ENCODE data around the gene KRT16. TPM values are rescaled to one million over a fixed set of nuclear protein-coding genes. Genes with fewer than 3 reads are reported as not detected.
"Not testable (repeated sequence)": the region's sequence is repeated elsewhere in the genome, so short reads cannot be mapped to it uniquely, and the experiment has no call there.

KRT16 gene
- total RNA-seq, 2 donors from 2014 or later = not detected

DNA sequence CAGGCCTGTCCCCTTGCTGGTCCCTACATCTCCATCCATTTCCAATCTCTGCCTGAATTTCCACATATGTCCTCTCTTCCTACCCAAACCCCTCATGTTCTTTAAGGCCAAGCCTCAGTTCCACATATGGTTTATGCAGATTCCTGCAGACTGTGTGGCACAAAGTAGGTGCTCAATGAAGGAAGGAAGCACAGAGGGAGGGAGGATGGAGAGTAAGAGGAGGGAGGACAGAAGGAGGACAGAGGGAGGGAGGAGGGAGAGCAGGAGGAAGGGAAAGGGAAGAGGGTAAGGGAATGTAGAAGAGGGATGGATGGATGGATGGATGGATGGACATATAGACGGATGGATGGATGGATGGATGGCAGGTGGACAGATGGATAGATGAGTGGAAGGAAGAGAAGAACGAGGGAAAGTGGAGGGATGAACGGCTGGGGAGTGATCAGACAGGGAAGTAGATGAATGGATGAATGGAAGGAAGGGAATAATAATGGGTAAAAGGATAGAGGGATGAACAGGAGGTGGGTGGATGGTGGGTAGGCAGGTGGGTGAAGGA lies 18.1 kb downstream of the KRT16 start:
- intact Hi-C loops (cut with DNase I) = no loop called here
- peak; percentile 1 for DNase-seq (ENCODE audit: low spot score)

- intact Hi-C loops (cut with DNase I) = no loop called here
- peak; percentile 48 for DNase-seq (ENCODE audit: low spot score)
Observed at GRCh38 chr17:41593306-41593981, 19.1 kb downstream of the KRT16 start.

DNA sequence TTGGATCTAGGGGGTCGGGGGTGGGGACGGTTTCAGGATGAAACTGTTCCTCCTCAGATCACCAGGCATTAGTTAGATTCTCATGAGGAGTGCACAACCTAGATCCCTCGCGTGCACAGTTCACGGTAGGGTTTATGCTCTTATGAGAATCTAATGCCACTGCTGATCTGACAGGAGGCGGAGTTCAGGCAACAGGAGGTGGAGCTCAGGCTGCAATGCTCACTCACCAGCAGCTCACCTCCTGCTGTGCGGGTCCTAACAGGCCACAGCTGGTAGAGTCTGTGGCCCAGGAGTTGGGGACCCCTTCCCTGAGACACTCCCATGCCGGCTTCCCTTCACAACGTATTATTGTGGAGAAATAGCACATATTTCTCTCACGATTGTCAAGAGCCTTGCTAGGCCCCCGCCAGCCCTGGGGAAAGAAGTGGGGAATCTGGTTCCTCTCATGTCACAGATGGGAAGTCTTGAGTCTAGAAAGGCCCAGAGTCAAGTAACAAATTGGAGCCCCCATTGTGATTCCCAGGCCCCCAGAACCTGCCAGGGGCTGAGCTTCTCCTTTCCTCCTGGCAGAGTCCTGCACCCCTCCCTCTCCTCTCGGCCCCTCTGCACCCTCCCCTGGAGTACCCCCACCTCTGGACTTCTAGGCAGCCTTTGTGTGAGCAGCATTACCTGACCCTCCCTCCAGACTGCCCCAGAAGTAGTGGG lies 19.8 kb downstream of the KRT16 start:
- peak; percentile 34 for DNase-seq (ENCODE audit: low spot score)
- intact Hi-C loops (cut with DNase I) = no loop called here

DNA sequence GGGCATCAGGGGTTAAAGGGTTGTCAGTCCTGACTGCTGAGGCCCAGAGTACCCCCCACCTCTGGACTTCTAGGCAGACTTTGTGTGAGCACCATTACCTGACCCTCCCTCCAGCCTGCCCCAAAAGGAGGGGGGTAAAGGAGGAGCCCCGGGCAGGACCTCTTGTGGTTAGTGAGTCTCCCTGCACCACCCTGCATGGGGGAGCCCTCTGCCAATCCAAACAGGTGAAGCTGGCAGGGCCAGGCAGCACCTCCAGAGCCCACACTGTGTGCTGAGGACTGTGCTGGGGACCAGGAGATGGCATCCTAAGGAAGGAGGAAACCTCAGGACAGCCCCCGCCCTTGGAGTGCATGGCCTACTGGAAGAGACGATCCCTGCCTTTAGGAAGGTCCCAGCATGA lies 23.3 kb downstream of the KRT16 start:
- intact Hi-C loops (cut with DNase I) = no loop called here
- peak; percentile 63 for DNase-seq (ENCODE audit: low spot score)

DNA sequence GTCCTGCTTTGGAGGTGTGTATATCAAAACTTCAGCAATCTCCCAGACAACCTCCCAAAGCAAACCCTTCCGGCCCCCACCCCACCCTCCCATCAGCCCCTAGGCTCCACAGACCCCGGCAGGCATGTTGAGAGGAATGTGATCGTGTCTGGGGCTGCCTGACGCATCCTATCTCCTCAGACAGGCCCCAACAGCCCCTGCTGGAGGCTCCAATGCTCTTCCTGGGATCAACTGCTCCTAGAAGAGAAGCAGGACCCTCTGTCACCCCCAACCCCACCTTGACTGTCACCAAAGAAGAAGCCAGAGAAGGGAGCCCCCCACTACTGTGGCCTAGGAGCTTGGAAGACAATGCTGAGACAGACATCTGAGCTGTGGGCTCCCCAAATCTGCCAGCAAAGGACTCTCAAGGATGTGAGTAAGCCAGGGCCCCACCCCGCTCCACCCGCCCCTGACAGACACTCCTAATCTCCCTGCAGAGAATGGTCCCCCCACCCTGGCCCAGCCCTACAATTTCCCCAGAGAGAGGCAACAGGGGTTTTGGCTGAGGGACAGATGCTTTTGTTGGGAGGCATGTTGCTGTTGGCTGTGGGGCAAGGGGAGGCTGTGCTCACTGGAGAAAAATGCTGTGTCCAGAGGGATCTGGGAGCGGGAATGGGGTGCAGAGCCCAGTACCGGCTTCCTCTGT lies 24.3 kb downstream of the KRT16 start:
- peak; percentile 79 for DNase-seq (ENCODE audit: low spot score)
- intact Hi-C loops (cut with DNase I) = no loop called here

DNA sequence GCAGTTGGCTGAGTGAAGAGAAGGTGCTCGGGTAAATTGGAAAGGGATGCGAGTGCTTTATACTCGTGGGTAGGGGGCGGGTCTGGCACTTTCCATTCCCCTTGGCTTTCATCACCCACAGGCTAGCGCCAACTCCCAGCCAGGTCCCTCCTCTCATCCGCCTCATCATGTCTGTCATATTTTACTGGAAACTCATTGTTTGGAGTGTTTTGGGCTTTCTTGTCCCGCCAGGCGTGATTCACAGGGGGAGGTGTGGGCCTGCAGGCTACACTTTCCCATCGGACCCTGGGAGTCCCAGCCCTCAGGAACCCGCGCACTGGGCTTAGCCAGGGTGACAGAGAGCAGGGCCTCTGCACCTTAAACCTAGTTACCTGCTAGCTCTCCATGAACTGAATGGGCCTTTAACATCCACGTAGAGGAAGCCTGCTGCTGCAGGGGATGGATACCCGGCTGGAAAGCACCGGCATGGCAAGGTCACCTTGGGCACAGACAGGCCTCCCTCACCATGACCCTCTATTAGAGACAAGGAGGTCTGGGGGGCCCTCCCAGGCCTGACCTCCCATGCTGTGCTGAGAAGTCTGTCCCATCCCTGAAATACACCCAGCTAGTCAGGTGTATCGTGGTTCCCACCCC lies 25.6 kb downstream of the KRT16 start, which contains the start of gene KRT14:
TSS of gene KRT14 (minus strand) at position 33 of the 633 bp plus-strand sequence. CDS start 61 bp downstream, outside the sequence.
- intact Hi-C loops (cut with DNase I) = no loop called here
- peak; percentile 66 for DNase-seq (ENCODE audit: low spot score)

DNA sequence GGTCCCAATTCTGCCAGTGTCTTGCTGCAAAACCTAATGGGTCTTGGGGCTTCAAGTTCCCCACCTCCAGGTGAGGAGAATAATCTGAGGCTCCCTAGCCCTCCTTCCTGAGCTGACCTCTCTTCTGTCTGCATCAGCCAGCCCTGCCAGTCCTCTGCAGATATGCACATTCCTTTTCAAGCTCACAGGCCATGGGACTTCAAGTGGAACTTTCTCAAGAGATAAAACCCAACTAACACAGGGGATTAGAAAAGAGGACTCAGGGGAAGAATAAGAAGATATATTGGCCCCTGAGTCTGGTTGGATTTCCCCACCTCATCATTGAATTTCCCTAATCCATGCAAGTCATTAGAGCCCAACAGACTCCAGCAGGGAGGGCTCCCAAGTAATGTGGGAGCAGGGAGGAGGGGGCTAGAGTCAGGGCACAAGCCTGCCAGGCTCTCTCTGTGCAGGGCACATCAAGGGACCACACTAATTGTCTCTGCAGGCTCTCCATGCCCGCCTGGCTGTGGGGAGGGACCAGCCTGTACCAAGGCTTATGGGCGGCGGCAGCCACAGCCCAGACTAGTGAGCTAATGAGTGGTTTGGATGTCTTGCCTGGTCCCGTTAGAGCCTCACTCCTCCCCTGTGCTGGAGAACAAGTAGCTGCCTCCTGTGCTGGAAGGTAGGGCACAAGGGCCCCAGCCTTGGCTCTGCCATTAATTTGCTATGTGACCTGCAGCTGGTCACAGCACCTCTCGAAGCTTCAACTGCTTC lies 27.1 kb downstream of the KRT16 start:
- intact Hi-C loops (cut with DNase I) = no loop called here
- DNase-seq (ENCODE audit: low spot score) = peak; percentile 35

- DNase-seq (ENCODE audit: low spot score) = peak; percentile 29
- intact Hi-C loops (cut with DNase I) = not testable (repeated sequence)
Observed at GRCh38 chr17:41584331-41584927, 28.1 kb downstream of the KRT16 start.

DNA sequence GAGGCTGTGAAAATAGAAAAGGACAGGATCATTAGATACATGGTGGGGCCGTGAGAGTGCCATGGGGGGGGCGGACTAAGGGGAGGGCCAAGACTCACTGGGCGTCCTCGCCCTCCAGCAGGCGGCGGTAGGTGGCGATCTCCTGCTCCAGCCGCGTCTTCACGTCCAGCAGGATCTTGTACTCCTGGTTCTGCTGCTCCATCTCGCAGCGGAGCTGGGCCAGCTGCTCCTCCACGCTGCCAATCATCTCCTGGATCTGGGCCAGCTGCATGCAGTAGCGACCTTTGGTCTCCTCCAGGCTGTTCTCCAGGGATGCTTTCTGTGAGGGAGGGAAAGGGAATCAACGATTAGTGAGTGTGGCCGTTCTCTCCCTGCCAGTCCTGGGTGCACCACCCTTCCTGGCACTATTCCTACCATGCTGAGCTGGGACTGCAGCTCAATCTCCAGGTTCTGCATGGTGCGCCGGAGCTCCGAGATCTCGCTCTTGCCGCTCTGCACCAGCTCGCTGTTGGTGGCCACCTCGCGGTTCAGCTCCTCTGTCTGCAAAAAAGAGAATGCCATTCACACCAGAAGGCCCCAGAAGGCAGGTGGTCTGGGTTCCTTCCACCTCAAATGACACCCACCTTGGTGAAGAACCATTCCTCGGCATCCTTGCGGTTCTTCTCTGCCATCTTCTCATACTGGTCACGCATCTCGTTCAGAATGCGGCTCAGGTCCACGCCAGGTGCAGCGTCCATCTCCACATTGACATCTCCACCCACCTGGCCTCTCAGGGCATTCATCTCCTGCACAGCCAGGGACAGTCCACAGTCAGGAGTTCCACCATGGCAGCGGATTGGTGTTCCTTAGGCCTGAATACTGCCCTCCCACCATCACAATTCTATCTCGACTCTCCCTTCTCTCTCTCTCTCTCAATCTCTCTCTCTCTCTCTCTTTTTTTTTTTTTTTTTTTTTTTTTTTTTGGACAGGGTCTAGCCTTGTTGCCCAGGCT lies 29.1 kb downstream of the KRT16 start:
- peak; percentile 65 for DNase-seq (ENCODE audit: low spot score)
- intact Hi-C loops (cut with DNase I) = no loop called here

DNA sequence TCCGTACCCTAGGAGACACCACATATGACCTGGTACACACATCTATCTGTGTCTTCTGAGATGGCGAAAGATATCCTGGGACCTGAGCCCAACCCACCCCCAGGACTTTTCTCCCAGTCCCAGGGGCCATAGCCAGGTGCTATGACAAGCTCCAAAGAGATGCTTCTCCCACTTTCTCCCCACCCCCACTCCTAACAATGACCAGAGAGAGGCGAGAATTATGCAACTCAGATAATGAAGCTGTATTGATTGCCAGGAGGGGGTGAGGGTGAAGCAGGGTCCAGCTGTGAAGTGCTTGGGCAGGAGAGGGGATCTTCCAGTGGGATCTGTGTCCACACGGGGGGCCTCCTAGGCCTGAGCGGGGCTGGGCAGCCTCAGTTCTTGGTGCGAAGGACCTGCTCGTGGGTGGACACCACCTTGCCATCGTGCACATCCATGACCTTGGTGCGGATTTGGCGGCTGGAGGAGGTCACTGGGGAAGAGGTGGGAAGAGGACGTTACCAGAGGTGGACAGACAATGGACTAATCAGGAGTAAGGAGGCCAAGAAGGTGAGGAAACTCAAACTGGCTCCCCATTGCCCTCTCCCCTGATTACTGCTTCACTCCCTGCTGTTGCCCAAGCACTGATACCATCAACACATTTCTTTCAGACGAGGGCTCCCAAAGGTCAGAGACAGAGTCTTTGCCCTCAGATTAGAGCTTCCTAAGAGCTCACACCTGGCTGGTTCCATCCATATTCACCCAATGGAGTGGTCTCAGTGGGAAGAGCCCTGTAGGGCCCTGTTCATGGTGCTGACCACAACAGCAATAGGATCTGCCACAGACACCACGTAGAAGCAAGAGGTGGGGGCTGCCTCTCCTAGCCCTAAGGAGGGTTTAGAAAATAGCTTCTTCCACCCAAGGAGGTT lies 30.3 kb downstream of the KRT16 start:
- intact Hi-C loops (cut with DNase I) = not testable (repeated sequence)
- DNase-seq (ENCODE audit: low spot score) = peak; percentile 57

- intact Hi-C loops (cut with DNase I) = no loop called here
- DNase-seq (ENCODE audit: low spot score) = peak; percentile 25
Observed at GRCh38 chr17:41581366-41582060, 31.1 kb downstream of the KRT16 start.

- intact Hi-C loops (cut with DNase I) = no loop called here
- no peak for DNase-seq (ENCODE audit: low spot score)
Observed at GRCh38 chr17:41580687-41581365, 31.7 kb downstream of the KRT16 start.

GRCh38 chr17:41580244-41580575 lies 32.4 kb downstream of the KRT16 start:
- intact Hi-C loops (cut with DNase I) = no loop called here

GRCh38 chr17:41579484-41580243 lies 32.9 kb downstream of the KRT16 start:
- intact Hi-C loops (cut with DNase I) = no loop called here
- DNase-seq (ENCODE audit: low spot score) = peak; percentile 93

More at GRCh38 chr17:41580244-41580575, 32.4 kb downstream of the KRT16 start:
- DNase-seq (ENCODE audit: low spot score) = no peak
